NCI-H146 (cell line): ENCODE results near the gene SLC24A5.
A peak's percentile ranks its signal among the peaks of the same experiment; 100 is the strongest.

Experiments
- DNase-seq: peaks from one replicate; lab custom pipeline; 2025; lab: John Stamatoyannopoulos, UW

The SLC24A5 gene

DNA sequence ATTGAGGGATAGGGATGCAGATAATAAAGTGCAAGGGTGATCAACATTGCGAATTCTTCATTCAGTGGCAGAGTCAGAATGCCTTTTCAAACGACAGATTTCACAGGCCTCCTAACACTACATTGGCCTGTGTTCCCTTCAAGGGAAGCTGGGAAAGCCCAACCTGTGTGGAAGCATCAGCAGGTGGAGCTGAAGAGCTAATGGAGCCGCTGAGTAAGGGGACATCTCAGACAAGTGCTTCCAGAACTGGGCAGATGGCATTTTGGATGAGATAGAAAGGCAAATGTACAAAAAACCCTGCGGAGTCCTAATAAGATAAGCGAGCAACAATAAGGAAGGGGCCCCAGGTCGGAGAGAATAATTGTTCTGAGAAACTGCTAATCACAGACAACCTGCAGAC lies 8.5 kb upstream of the SLC24A5 start:
- peak; percentile 63 for DNase-seq

GRCh38 chr15:48119277-48119676 lies 1.5 kb upstream of the SLC24A5 start:
- DNase-seq, result no peak

- no peak for DNase-seq
Measured at GRCh38 chr15:48121849-48122248, 1.1 kb downstream of the SLC24A5 start.

DNA sequence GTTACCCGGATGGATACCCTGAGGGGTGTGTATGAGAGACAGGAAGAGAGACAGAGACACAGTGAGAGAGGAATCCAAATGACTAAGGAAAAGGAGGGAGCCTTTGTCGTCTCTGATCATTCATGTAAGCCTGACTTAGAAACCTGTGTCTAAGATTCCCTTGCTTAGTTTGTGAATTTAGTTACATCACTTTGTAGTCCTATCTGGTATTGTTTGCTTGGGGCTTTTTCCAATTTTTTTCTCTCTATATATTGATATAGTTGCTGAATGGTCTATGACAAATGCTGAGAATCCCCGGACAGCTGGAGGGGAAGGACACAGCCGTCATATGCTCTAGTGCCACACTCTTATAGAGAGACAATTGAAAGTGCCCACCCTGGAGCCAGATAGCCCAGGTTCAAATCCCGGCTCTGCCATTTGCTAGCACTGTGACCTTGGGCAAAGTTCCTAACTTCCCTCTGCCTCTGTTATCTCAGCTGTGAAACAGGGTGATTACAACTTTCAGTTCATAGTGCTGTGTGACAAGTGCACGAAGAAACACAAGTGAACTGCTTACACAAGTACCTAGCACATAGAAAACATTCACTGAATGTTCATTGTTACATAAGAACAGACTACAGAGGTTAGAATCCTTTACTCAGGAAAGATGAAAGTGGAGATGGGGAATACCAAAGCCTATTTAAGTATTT lies 6.0 kb downstream of the SLC24A5 start:
- DNase-seq, result no peak

- no peak for DNase-seq
Measured at GRCh38 chr15:48131324-48131723, 10.5 kb downstream of the SLC24A5 start.

DNA sequence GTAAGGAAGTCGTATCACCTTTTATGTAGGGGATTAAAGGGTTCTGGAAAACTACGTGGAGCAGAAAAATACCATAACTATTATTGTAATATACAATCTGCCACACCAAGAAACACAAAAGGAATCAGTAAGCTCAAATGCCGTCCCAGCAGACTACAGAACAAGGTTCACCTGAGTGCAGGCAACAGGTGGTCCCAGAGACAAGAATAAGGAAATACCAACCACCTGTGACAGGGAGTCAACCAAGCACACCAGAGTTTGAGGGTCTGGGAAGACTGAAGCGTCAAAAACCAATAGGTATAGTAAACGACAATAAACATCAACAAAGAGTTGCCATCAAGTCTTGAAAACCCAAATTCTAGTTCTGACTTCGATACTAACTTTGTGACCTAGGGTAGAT lies 12.1 kb downstream of the SLC24A5 start:
- no peak for DNase-seq

DNA sequence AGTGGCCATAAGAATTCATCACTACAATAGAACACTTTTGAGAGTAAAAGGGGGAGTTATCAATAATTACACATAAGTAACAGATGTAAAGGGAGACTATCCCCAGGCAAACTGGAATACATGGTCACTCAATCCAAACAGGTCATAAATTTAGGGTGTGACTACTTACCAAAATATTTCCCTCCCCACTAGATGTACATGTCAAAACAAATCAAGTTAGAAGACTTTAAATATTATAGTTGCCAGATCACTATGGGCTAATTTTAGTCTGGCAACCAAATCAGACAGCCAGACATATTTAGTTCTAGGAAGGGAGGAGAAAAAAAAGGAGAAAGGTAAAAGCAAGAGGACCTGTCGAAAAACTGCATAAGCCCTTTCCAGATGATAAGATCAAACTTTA lies 23.1 kb downstream of the SLC24A5 start:
- no peak for DNase-seq

GRCh38 chr15:48144889-48145288 lies 24.1 kb downstream of the SLC24A5 start:
- DNase-seq, result no peak

DNA sequence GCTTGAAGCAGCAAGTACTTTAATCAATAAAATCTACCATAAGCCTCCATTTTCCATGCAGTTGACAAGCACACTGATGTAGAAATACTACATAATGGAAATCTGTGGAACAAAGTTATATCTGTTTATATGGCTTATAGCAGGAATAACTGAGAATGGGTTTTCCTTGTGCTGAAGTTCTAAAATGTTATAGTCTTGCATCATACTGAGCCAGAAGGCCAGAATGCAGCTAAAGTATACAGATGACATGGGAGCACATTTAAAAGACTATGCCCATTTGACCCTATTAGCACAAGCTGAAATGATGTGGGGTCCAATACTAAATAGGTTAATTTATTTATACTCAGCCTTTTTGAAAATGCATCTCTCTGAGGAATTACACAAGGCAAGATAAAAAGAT lies 25.1 kb downstream of the SLC24A5 start:
- DNase-seq, result no peak

DNA sequence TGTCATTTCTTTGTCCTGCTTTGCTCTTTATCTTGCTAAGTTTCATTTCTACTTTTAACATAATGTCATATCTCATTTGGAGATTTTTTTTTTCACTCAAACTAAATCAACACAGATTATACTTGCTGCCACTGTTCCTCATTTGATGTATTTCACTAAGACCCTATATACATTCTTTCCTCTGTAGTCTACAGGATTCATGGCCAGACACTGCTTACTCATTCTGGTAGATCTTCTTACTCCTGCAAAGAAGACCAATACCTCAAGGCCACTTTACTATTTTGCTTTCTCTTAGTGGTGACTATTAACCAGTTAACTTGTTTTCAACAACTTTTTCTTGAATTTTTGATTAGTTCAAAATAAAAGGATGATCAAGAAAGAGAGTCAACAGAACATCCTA lies 26.6 kb downstream of the SLC24A5 start:
- DNase-seq, result no peak

GRCh38 chr15:48149858-48150257 lies 29.1 kb downstream of the SLC24A5 start:
- DNase-seq, result no peak

- DNase-seq, result no peak
Measured at GRCh38 chr15:48153526-48153925, 32.7 kb downstream of the SLC24A5 start.

DNA sequence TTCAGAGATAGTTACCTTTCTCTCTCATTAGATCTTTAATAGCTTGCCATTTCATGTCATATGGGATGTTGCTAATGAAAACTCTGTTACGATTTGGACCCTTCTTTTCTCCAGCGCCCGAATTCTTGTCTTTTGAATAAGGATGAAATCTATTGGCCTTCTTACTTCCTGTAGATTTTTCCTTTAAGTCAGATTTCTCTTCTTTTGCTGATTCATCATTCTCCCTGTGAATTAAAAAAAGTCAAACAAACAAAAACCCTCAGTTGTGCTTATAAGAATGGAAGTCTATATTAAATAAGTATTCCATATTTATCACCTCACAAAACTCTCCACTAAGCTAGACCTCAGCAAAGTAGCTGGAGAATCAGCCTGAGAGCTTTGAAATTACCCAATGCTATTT lies 47.8 kb downstream of the SLC24A5 start:
- DNase-seq, result no peak

DNA sequence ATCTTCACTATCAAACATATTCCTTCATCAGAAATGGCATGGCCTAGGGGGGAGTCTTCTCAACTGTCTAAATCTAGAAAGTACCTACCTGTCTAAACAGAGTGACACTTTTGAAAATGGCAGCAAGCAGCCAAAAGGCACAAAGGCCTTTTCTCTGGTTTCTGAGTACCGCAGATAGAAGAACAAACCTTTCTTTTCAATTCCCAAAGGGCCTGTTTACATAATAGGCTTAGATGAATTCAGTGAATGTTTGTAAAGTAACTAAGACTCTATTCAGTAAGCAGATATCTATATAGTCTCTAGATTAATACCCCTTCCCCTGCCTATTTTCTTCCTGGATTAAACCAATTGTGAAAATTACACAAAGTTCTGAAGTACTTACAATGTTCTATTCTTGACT lies 50.2 kb downstream of the SLC24A5 start:
- peak; percentile 59 for DNase-seq

- no peak for DNase-seq
Measured at GRCh38 chr15:48175126-48175525, 54.3 kb downstream of the SLC24A5 start.

- DNase-seq, result no peak
Measured at GRCh38 chr15:48176112-48176511, 55.3 kb downstream of the SLC24A5 start.

GRCh38 chr15:48176957-48177356 lies 56.2 kb downstream of the SLC24A5 start:
- DNase-seq, result no peak

DNA sequence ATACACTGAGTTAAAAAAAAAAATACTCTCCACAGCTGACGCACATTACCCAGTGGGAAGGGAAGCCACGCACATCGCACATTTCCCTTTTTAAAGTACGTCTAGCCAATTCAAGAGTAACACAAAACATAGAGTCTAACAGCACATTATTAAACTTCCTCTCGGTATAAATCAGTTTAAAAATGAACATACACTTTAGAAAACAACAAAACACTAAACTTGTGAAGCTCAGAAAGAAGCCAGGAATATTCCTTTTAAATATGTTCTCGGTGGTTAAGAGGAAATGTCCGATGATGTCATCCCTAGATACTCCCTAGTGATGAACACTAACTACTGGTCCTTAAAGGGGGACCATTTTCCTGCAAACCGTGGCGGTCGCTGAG lies 56.6 kb downstream of the SLC24A5 start:
- peak; percentile 65 for DNase-seq

GRCh38 chr15:48177766-48178647 lies 57.2 kb downstream of the SLC24A5 start, which contains the start of gene MYEF2:
TSS of gene MYEF2 (minus strand) at chr15:48178295. CDS start at chr15:48178237, 58 bp downstream.
- peak; percentile 91 for DNase-seq

GRCh38 chr15:48178648-48178931 lies 57.8 kb downstream of the SLC24A5 start:
- DNase-seq, result no peak

DNA sequence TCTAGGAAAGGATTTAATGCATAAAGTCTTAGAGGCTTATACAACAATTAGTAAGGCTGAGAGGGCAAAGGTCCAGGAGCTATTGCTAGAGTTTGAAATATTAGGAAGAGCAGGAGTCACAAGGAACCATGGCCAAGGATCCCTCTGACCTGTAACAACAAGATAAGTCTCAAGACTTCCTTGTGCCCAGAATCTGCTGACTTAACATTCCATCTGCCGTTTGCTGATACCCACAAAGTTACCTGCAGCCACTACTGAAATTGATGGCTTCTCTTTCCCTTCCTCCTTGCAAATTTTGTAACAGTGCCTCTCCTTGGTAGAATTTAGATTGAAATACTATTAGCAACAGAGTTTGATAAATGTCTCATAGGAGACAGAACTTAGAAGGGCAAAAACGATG lies 62.0 kb downstream of the SLC24A5 start:
- DNase-seq, result no peak

- DNase-seq, result no peak
Measured at GRCh38 chr15:48185529-48185928, 64.7 kb downstream of the SLC24A5 start.

- no peak for DNase-seq
Measured at GRCh38 chr15:48186271-48186670, 65.5 kb downstream of the SLC24A5 start.
